OCI-LY1 (cell line): Measurements from ENCODE around the gene RAB38.

Experiments used
- CTCF ChIP-seq: fragments of 200-600 bp; sonication (generic), shearing (Covaris generic); IDR thresholded peaks from 2 replicates; pipeline ENCODE4 v1.5.1; 2017; ENCODE audit warnings: mild to moderate bottlenecking, antibody characterized with exemption, low read length, moderate library complexity, mixed read lengths
- EZH2 ChIP-seq: fragments of 200-600 bp; sonication (generic), shearing (Covaris generic); IDR thresholded peaks from 2 replicates; pipeline ENCODE4 v1.8.0; 2017; ENCODE audit warnings: borderline replicate concordance, mixed run types, mild to moderate bottlenecking, antibody characterized with exemption, low read length, moderate library complexity, mixed read lengths

- TF ChIP-seq CTCF, result no peak
- no peak for TF ChIP-seq EZH2
Observed at GRCh38 chr11:88167853-88168252, 7.4 kb downstream of the RAB38 start.
